Coronary artery (tissue), 2 donors: ENCODE data around the gene PTPRO.

ENCODE experiments used
- DNase-seq: peaks from one replicate; pipeline ENCODE4 v3.0.0-alpha.2; 2017; ENCODE audit warnings: low spot score
- H3K27ac ChIP-seq, 2 donors: fragments of 200-600 bp; sonication (generic); one replicate each; pipeline ENCODE4 v1.5.1; 2016 to 2019
- H3K4me3 ChIP-seq: fragments of 200-600 bp; sonication (generic); 2 replicates; pipeline ENCODE4 v1.5.1; 2016; ENCODE audit warnings: mild to moderate bottlenecking, moderate library complexity
- CTCF ChIP-seq: fragments of 200-600 bp; sonication (generic); IDR thresholded peaks from one replicate; pipeline ENCODE4 v1.5.1; 2019; ENCODE audit warnings: antibody characterized with exemption

Gene PTPRO

GRCh38 chr12:15320881-15321280 lies 1.4 kb upstream of the PTPRO start:
- Histone ChIP-seq H3K27ac (no peak overlapping the region), H3K4me3 (no peak overlapping the region)
- TF ChIP-seq CTCF: no peak
- DNase-seq: no peak

GRCh38 chr12:15323480-15323879 lies 1.2 kb downstream of the PTPRO start:
- no peak for TF ChIP-seq CTCF
- Histone ChIP-seq H3K4me3 (no peak overlapping the region), H3K27ac (no peak overlapping the region)
- no peak for DNase-seq

GRCh38 chr12:15329891-15330290 lies 7.6 kb downstream of the PTPRO start:
- TF ChIP-seq CTCF: no peak
- H3K27ac ChIP-seq: no peak overlapping the region
- DNase-seq: no peak
- no peak overlapping the region for H3K4me3 ChIP-seq

- H3K27ac ChIP-seq: no peak overlapping the region
- no peak for TF ChIP-seq CTCF
- H3K4me3 ChIP-seq: no peak overlapping the region
- DNase-seq: no peak
Observed at GRCh38 chr12:15334225-15334624, 11.9 kb downstream of the PTPRO start.

GRCh38 chr12:15335959-15336358 lies 13.7 kb downstream of the PTPRO start:
- TF ChIP-seq CTCF: no peak
- no peak overlapping the region for H3K27ac ChIP-seq
- no peak for DNase-seq
- no peak overlapping the region for H3K4me3 ChIP-seq

- no peak overlapping the region for H3K4me3 ChIP-seq
- no peak for DNase-seq
- TF ChIP-seq CTCF: no peak
- no peak overlapping the region for H3K27ac ChIP-seq
Observed at GRCh38 chr12:15336768-15337553, 14.7 kb downstream of the PTPRO start.

- TF ChIP-seq CTCF: no peak
- Histone ChIP-seq H3K4me3 (no peak overlapping the region), H3K27ac (no peak overlapping the region)
- no peak for DNase-seq
Observed at GRCh38 chr12:15341371-15341770, 19.1 kb downstream of the PTPRO start.
